ENCODE data around the gene SAMD4A.

SAMD4A gene

DNA sequence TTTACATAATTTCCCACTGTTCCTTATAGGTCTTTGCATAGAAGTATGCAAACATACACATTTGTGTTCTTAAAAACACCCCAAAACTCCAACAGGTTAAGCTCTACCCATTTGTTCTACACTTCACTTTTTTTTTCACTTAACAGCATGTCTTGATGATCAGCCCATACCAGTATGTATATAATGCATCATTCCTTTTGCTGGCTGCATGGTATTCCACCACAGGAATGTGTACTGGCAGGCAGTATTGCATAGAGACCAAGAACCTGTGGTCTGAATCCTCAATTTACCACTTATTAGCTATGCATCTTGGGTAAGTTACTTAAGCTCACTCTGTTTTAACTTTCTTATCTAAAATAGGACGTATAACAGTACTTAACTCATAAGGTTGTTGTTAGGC, 65.5 kb downstream of the SAMD4A start:
- Histone ChIP-seq H3K9ac (ENCODE audit: low read length) (no peak overlapping the region), H3K36me3 (ENCODE audit: control insufficient read depth, insufficient read depth, low read length) (no peaks in the 10 kb centered on the region), H3K27ac (ENCODE audit: low read depth, low read length) (no peak overlapping the region), H3K4me3 (ENCODE audit: low read depth, low read length) (no peak overlapping the region), H3K9me3 (ENCODE audit: control insufficient read depth, insufficient read depth, low read depth, low read length) (peaks cover 10% of the 10 kb centered on the region), H3K4me1 (ENCODE audit: control insufficient read depth, insufficient read depth, low read length) (peaks cover 14% of the 10 kb centered on the region), H3K27me3 (ENCODE audit: control insufficient read depth, insufficient read depth, low read length) (no peaks in the 10 kb centered on the region)

DNA sequence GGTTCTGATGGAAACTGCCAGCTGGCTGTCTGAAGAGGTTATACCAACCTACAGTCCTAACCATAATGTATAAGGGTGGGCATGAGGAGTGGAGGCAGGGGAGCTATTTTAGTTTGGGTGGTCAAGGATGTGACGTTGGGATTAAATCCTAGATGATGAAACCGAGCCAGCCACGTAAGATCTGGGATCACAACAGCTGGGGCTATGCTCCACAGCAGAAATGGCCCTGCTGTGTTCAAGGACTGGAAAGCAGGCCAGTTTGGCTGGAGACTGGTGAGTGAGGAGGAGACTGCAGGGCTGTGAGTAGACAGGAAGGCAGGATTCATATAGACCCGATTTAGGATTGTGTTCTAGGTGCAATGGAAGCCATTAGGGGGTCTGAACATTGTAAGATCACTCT, 66.1 kb downstream of the SAMD4A start:
- Histone ChIP-seq H3K4me3 (ENCODE audit: low read depth, low read length) (no peak overlapping the region), H3K36me3 (ENCODE audit: control insufficient read depth, insufficient read depth, low read length) (no peaks in the 10 kb centered on the region), H3K4me1 (ENCODE audit: control insufficient read depth, insufficient read depth, low read length) (peaks cover 12% of the 10 kb centered on the region), H3K27me3 (ENCODE audit: control insufficient read depth, insufficient read depth, low read length) (no peaks in the 10 kb centered on the region), H3K27ac (ENCODE audit: low read depth, low read length) (no peak overlapping the region), H3K9ac (ENCODE audit: low read length) (no peak overlapping the region), H3K9me3 (ENCODE audit: control insufficient read depth, insufficient read depth, low read depth, low read length) (peaks cover 10% of the 10 kb centered on the region)

DNA sequence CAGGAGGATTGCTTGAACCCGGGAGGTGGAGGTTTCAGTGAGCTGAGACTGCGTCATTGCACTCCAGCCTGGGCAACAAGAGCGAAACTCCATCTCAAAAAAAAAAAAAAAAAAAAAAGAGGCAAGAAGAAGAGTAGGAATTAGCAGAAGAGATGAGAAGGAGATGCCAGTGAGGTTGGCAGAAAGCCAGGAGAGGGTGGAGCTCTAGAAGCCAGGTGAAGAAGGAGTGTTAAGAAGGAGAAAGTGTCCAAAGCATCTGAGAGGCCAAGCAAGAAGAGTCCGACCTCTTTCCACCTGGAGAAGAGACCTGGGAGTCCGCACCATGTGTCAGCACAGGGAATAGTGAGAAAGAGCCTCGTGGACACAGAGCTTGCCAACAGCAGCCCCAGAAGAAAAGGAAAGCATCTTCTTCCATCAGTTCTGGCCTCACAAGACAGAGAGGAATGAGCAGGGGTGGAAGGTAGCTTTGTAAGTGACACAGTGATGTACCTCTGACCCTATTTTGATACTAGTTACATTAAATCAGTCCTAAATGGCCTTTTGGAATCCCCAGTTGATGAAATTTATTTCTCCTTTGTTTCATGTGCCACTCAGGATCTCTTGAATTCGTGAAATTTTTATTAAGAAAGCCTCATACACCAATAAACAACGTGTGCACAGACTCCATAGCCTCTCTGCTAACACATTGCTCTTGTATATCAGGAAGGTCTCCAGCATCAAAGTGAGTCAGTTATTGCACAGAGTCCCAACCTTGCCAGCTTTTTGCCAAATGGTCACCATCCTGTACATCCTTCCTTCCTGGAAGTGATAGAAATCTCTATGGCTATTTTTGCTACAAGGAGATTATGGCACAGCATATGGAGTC, 70.6 kb downstream of the SAMD4A start:
- H3K4me1 ChIP-seq (ENCODE audit: control insufficient read depth, insufficient read depth, low read length) = peaks cover 30% of the 10 kb centered on the region; the same call in 1 of the 2 replicates
- H3K9ac ChIP-seq (ENCODE audit: low read length) = no peak overlapping the region
- peaks cover under 1% of the 10 kb centered on the region; the same call in 1 of the 2 replicates for H3K9me3 ChIP-seq (ENCODE audit: control insufficient read depth, insufficient read depth, low read depth, low read length)
- no peaks in the 10 kb centered on the region for H3K27me3 ChIP-seq (ENCODE audit: control insufficient read depth, insufficient read depth, low read length)
- no peaks in the 10 kb centered on the region for H3K36me3 ChIP-seq (ENCODE audit: control insufficient read depth, insufficient read depth, low read length)
- no peak overlapping the region for H3K27ac ChIP-seq (ENCODE audit: low read depth, low read length)
- H3K4me3 ChIP-seq (ENCODE audit: low read depth, low read length) = no peak overlapping the region

DNA sequence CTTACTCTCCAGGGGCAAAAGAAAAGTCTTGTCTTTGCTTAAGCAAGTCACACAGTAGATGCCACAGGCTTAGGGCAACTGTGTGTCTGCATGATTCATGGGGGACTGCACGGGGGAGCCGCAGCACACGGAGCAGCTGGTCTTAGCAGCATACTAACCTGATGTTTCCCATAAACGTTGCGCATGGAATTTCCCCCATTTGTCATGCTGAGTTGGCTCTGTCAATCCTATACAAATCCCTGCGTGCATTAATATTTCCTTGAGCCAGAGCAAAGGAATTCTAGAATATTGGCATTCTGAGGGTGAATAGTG, 71.2 kb downstream of the SAMD4A start:
- Histone ChIP-seq H3K36me3 (ENCODE audit: control insufficient read depth, insufficient read depth, low read length) (no peaks in the 10 kb centered on the region), H3K27me3 (ENCODE audit: control insufficient read depth, insufficient read depth, low read length) (no peaks in the 10 kb centered on the region), H3K4me1 (ENCODE audit: control insufficient read depth, insufficient read depth, low read length) (peaks cover 35% of the 10 kb centered on the region; the same call in 1 of the 2 replicates), H3K9me3 (ENCODE audit: control insufficient read depth, insufficient read depth, low read depth, low read length) (no peaks in the 10 kb centered on the region), H3K9ac (ENCODE audit: low read length) (no peak overlapping the region), H3K27ac (ENCODE audit: low read depth, low read length) (no peak overlapping the region), H3K4me3 (ENCODE audit: low read depth, low read length) (no peak overlapping the region)

DNA sequence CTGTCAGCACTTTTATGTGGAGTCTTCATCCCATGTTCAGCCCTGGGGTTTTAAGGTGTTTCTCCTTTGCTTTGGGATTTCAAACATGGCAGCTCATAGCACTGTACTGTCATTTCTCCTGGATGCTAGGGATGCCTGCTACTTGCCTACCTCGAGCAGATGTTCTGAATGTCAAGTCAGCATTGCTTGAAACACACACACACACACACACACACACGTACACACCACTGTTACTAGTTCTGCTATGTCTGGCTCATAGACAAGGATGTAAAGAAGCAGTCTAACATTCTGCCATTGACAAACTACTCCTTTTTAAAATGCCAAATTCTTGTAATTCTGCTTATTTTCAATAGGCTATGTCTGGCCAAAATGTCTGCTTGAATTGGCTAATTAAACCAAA, 72.7 kb downstream of the SAMD4A start:
- Histone ChIP-seq H3K9me3 (ENCODE audit: control insufficient read depth, insufficient read depth, low read depth, low read length) (no peaks in the 10 kb centered on the region), H3K27ac (ENCODE audit: low read depth, low read length) (no peak overlapping the region), H3K27me3 (ENCODE audit: control insufficient read depth, insufficient read depth, low read length) (no peaks in the 10 kb centered on the region), H3K4me1 (ENCODE audit: control insufficient read depth, insufficient read depth, low read length) (peaks cover 45% of the 10 kb centered on the region), H3K9ac (ENCODE audit: low read length) (no peak overlapping the region), H3K4me3 (ENCODE audit: low read depth, low read length) (no peak overlapping the region), H3K36me3 (ENCODE audit: control insufficient read depth, insufficient read depth, low read length) (no peaks in the 10 kb centered on the region)

DNA sequence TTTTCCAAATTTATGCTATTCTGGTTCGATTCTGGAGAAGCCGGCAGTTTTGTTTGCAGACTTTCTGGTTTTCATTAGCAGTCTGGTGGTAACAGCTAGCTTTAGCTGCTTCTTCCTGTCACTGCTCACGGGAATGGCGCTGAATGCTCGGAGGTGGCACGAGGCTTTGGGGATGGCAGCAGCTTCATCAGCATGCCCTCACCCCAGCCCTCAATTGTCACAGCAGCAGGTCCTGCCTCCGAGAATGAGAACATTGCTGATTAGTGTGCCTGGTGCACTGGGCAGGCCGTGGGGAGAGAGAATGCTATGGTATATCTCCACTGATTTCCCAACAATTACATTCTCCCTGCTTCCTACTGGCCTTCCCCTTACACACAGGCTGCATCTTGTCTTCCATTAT, 73.6 kb downstream of the SAMD4A start:
- H3K9ac ChIP-seq (ENCODE audit: low read length) = no peak overlapping the region

DNA sequence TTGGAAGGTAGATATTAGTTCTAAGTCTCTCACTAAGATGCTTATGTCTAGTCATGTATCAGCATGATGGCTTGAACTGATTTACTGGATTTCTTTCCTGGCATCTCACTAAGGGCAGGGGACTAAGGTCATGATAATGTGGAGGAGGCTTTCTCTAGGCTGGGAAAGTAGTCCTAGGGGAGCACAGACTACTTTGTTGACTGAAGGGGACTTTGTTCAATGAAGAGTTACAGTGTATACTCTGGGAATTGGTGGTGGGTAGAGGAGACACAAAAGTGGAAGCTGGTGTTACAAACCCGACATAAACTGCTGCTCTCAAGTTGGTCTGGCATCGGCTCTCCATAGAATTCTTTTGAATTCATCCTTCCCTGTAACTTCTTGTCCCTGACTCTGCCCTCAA, 75.2 kb downstream of the SAMD4A start:
- Histone ChIP-seq H3K4me1 (ENCODE audit: control insufficient read depth, insufficient read depth, low read length) (peaks cover 40% of the 10 kb centered on the region), H3K36me3 (ENCODE audit: control insufficient read depth, insufficient read depth, low read length) (no peaks in the 10 kb centered on the region), H3K9ac (ENCODE audit: low read length) (no peak overlapping the region), H3K27me3 (ENCODE audit: control insufficient read depth, insufficient read depth, low read length) (no peaks in the 10 kb centered on the region), H3K4me3 (ENCODE audit: low read depth, low read length) (no peak overlapping the region), H3K9me3 (ENCODE audit: control insufficient read depth, insufficient read depth, low read depth, low read length) (no peaks in the 10 kb centered on the region), H3K27ac (ENCODE audit: low read depth, low read length) (no peak overlapping the region)

More for the DNA sequence above, 73.6 kb downstream of the SAMD4A start:
- H3K4me3 ChIP-seq (ENCODE audit: low read depth, low read length) = no peak overlapping the region
- H3K27me3 ChIP-seq (ENCODE audit: control insufficient read depth, insufficient read depth, low read length) = no peaks in the 10 kb centered on the region
- peaks cover 45% of the 10 kb centered on the region for H3K4me1 ChIP-seq (ENCODE audit: control insufficient read depth, insufficient read depth, low read length)
- no peak overlapping the region for H3K27ac ChIP-seq (ENCODE audit: low read depth, low read length)
- H3K9me3 ChIP-seq (ENCODE audit: control insufficient read depth, insufficient read depth, low read depth, low read length) = no peaks in the 10 kb centered on the region
- H3K36me3 ChIP-seq (ENCODE audit: control insufficient read depth, insufficient read depth, low read length) = no peaks in the 10 kb centered on the region

DNA sequence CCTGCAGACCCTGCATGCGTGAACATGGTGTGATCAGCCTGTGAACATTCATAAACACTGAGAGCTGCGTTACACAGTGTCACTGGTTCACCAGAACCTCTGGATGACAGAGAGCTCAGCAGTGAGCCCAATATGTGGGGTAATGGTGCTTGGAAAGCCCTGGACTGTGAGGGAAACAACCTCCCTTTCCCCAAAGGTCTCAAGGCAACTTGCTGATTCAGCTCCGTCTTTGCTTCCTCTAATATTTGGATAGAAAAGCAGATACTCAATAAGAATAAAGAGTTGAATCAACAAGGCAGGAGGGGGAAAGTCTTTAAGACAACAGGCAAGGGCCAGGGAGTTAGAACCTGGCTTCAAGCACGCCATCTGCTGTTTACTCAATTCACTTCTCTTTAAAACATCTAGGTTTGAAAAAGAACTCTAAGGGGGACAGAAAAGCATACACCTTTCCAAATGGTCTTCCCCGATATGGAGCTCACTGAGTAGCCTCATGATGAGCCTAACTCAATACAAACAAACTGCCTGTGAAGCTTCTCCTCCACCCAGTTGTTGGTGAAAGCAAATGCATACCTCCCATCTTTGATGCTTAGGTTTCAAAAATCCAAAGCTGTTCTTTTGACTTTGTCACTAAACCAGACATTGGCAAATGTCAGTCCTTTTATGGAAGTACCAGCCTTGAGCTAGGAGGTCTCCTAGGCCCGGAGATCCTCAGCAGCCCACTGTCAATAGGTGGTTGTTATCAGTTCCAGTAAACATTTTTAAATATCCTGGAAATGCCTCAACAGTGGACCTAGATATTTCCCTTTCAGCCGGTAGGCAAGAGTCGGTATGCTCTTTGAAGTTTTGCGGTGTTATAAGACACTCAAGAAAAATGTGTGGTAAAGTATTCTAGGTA, 76.1 kb downstream of the SAMD4A start:
- Histone ChIP-seq H3K4me3 (ENCODE audit: low read depth, low read length) (no peak overlapping the region), H3K27ac (ENCODE audit: low read depth, low read length) (no peak overlapping the region), H3K9ac (ENCODE audit: low read length) (no peak overlapping the region), H3K4me1 (ENCODE audit: control insufficient read depth, insufficient read depth, low read length) (peaks cover 36% of the 10 kb centered on the region), H3K9me3 (ENCODE audit: control insufficient read depth, insufficient read depth, low read depth, low read length) (no peaks in the 10 kb centered on the region), H3K36me3 (ENCODE audit: control insufficient read depth, insufficient read depth, low read length) (no peaks in the 10 kb centered on the region), H3K27me3 (ENCODE audit: control insufficient read depth, insufficient read depth, low read length) (no peaks in the 10 kb centered on the region)

DNA sequence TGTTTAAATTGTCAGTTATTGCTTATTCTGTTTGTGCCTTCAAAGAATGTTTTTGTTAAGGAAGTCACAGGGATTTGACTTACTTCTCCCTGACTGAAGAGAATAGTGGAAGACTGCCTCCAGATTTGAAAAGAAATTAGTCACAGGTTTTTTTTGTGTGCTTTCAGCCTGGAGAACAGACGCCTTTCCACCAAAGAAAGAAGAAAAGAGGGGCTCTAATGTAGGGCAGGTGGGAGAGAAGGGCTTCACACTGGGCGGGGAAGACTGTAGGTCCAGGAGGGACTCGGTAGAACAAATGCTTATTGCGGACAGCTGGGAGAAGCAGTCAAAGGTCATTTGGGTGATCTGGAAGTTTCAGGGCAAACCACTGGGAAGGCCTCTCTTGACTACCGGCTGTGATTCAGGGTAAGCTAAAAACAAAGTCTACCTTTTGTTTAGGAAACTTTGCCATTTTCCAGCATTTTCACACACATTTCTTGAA, 76.8 kb downstream of the SAMD4A start:
- Histone ChIP-seq H3K27me3 (ENCODE audit: control insufficient read depth, insufficient read depth, low read length) (no peaks in the 10 kb centered on the region), H3K27ac (ENCODE audit: low read depth, low read length) (no peak overlapping the region), H3K36me3 (ENCODE audit: control insufficient read depth, insufficient read depth, low read length) (no peaks in the 10 kb centered on the region), H3K9ac (ENCODE audit: low read length) (no peak overlapping the region), H3K4me1 (ENCODE audit: control insufficient read depth, insufficient read depth, low read length) (peaks cover 40% of the 10 kb centered on the region), H3K9me3 (ENCODE audit: control insufficient read depth, insufficient read depth, low read depth, low read length) (no peaks in the 10 kb centered on the region), H3K4me3 (ENCODE audit: low read depth, low read length) (no peak overlapping the region)

DNA sequence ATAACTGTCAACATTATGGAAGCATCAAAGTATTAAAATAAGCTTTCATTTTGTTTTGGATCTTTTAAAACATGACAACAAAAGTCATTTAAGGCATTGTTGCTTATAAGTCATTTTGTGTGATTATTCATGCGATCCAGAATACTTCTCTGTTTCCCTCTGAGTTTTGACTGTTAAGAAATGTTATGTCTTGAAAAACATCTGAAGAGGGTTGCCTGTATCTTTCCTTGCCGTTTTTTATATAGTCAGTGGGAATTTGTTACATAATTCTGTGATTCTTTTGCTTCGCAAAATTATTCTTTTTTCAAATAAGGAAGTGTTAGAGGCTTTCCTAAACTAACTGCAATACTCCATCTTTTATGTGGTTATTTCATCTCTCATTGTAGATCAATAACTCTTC, 78.7 kb downstream of the SAMD4A start:
- H3K4me1 ChIP-seq (ENCODE audit: control insufficient read depth, insufficient read depth, low read length) = peaks cover 43% of the 10 kb centered on the region

DNA sequence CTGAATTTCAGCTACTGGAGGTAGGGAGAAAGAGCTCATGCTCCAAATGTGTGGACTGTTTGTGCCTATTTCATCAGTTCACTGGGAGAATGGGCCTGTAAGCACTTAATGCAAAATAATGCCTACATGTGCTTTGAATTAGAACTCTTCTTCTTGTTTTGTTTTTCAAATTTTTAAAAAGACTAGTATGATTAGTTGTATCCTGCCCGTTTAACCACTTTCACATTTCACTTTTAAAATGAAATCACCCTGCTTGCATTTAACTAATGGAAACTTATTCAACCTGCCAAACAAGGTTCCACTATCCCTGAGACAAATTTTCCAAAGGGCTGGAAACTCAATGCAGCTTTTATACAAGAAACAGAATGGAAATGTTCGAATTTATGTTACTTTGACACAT, 79.7 kb downstream of the SAMD4A start:
- Histone ChIP-seq H3K9ac (ENCODE audit: low read length) (no peak overlapping the region), H3K27me3 (ENCODE audit: control insufficient read depth, insufficient read depth, low read length) (no peaks in the 10 kb centered on the region), H3K4me3 (ENCODE audit: low read depth, low read length) (no peak overlapping the region), H3K36me3 (ENCODE audit: control insufficient read depth, insufficient read depth, low read length) (no peaks in the 10 kb centered on the region), H3K9me3 (ENCODE audit: control insufficient read depth, insufficient read depth, low read depth, low read length) (no peaks in the 10 kb centered on the region), H3K4me1 (ENCODE audit: control insufficient read depth, insufficient read depth, low read length) (peaks cover 51% of the 10 kb centered on the region), H3K27ac (ENCODE audit: low read depth, low read length) (no peak overlapping the region)

More for the DNA sequence above, 78.7 kb downstream of the SAMD4A start:
- no peak overlapping the region for H3K27ac ChIP-seq (ENCODE audit: low read depth, low read length)
- no peaks in the 10 kb centered on the region for H3K27me3 ChIP-seq (ENCODE audit: control insufficient read depth, insufficient read depth, low read length)
- H3K36me3 ChIP-seq (ENCODE audit: control insufficient read depth, insufficient read depth, low read length) = no peaks in the 10 kb centered on the region
- H3K9ac ChIP-seq (ENCODE audit: low read length) = no peak overlapping the region
- no peaks in the 10 kb centered on the region for H3K9me3 ChIP-seq (ENCODE audit: control insufficient read depth, insufficient read depth, low read depth, low read length)
- H3K4me3 ChIP-seq (ENCODE audit: low read depth, low read length) = no peak overlapping the region
